NCI-H526 (cell line): ENCODE measurements around the gene TMEM191C.
"Not testable (repeated sequence)": the region's sequence is repeated elsewhere in the genome, so short reads cannot be mapped to it uniquely, and the experiment has no call there.

ENCODE experiments used
- DNase-seq, 2 experiments: peaks; one replicate each; lab custom pipeline; 2025; lab: John Stamatoyannopoulos, UW

Gene TMEM191C

DNA sequence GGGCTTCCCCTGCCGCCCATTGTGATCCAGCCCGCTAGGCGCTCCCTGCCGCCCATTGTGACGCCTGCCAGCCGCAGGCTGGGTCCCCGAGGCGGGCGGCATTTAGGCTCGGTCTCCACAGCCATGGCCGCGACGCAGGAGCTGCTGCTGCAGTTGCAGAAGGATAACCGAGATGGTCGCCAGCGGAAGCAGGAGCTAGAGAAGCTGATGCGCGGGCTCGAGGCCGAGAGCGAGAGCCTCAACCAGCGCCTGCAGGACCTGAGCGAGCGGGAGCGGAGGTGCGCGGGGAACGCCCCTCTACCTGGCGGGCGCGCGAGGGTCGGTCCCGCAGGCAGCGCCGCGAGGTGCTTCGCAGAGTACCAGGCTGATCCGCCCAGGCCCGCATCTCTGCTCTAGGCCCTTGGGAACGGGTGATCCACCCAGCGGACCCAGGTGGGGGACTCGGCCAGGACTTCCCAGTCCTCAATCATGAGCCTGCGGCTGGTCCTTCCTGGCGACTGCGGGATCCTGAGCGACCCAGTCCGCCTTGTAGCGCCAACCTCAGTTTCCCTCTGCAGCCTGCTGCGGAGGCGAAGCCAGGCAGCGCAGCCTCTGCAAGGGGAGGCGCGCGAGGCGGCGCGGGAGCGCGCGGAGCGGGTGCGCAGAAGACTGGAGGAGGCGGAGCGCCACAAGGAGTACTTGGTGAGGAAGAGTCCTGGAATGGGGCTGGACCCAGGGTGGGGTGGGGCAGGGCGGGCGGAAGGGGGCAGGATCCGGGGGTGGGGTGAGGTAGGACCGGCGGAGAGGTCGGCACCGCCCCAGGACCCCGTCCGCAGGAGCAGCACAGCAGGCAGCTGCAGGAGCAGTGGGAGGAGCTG is at the start of gene TMEM191C:
TSS of gene TMEM191C (plus strand) at position 51 of the 857 bp plus-strand sequence. CDS start at position 124, 73 bp downstream.
- DNase-seq = not testable (repeated sequence)

DNA sequence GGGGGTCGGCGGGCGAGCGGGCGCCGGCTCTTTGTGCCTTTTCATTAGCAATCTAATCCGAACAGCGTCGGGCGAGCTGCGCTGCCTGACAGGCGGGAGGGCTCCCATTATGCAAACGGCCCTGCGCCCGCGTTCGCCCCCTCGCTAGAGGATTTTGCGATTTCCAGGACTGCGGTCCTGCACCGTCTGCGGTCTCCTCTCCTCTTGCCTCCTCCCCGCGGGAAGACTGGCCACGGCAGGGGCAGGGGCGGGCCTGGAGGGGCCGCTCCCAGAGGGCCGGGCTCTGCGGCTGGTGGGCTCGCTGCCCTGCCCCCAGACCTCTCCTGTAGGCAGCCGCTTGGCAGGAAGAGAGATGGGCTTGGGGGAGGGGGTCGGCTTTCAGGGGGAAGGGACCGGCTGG is 49.3 kb upstream of the TMEM191C start:
- not testable (repeated sequence) for DNase-seq

DNA sequence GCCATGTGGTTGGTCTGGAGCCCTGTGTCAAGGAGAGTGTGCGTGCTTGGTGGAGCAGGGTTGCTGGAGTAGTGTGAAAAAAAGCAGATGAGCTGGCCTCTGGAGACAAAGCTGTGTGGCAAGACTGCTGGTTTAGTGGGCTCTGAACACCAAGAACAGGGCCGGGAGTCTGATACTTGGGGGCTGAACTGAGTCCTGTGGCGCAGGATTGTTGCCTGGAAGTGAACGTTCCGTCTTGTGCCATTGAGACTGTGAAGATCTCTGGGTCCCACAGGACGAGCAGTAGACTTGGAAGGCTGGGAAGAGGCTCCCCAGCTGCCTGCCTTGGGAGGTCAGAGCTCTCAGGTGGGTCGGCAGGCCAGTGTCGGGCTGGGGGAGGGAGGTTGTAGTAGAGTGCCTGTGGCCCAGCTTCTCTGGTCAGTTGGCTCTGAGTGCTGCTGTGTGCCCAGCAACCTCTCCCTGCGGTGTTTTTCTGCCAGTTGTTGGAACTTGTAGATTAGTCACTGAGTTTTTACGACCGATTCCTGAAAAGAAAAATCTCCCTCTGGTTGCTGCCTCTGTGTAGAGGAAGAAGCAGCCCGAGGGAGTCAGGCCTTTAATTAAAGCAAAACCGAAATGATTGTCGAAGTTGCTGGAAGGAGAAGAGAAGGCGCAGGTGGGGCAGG is 48.1 kb upstream of the TMEM191C start:
- not testable (repeated sequence) for DNase-seq

DNA sequence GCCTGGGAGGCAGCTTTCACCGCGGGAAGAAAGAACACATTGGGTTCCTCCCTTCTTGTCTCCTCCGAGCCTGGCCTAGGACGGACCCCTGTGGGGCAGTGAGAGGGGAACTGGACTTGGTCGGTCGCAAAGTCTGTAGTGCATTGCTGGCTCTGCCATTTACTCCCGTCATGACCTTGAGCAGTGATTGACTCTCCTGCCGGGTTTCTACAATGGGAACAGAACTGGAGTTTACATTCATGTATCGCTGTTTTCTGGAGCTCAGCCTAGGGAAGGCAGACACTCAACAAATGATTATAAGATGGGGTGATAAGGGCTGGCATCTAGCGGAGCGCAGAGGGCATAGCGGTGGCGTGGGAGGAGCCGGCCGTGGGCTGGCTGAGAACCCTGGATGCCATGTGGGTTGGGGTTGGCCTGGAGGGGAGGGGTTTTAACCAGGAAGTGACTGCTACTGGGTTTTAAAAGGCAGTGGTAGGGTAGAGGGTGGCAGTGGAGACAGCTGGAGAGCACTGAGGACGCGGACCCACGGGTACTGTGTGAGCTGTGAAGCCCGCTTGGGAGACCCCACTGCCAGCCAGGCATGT is 46.9 kb upstream of the TMEM191C start:
- DNase-seq = not testable (repeated sequence)

DNA sequence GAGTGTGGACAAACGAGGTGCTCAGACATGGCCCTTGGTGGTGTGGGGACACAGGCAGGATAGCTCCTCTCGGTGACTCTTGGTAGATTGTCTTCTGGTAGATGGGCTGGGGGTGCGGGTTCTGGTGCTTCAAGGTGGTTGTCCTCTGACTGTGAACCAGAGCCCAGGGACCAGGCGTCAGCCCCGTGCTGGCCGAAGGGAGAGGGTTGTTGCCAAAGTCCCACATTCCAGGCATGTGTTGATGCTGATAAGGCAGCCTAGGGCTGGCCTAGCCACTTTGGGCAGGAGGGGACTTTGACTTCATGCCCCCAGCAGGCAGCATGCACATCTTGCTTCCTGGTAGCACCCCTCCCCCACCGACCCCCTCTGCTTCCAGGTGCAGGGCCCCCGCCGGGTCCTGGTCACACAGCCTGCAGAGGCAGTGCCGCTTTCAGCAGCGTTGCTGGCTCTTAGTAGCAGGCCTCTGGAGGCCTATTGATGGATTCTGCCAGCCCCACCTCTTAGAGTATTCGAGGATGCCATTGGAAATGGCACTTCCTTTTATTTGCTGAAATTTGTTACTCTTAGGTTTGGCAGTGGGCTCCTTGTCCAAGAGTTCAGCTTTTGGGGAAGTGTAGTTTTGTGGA is 43.0 kb upstream of the TMEM191C start:
- DNase-seq = not testable (repeated sequence)

DNA sequence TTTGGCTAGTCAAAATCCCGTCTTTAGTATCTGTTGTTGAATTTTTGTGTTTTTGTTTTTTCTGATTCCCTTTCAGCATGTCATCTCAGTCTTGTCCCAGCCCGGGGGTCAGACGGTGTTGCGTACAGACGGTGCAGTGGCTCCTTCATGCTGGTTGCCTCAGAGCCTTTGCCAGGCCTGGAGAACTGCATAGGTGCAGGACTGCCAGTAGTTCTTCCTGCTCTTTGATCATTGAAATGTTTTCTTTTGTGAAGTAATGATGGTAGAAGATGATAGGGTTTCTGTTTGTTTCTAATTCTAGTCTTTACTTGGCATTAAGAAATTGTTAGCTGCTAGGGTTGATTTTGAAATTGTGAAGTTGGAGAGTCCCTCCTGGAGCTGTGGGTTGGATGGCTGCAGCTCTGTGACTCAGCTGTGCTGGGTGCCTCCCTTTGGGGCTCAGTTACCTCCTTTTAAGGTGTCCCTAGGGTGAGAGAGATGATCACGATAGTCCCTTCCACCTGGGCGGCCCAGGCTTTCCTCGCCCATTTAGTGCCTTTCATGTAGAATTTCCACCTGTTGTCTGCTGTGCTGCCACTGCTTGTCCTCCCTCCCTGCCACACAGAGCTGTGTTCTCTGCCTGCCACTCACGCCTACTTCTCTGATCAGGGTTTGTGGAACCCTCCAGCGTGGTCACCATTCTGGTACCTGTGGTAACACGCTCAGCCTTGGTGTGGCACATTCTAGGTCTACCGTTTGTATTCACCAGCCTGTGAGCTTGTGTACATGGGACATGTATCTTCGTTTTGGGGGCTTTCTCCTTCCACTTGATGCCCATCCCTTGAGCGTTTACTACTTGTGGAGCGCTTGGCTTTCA is 32.6 kb upstream of the TMEM191C start:
- DNase-seq = not testable (repeated sequence)

DNA sequence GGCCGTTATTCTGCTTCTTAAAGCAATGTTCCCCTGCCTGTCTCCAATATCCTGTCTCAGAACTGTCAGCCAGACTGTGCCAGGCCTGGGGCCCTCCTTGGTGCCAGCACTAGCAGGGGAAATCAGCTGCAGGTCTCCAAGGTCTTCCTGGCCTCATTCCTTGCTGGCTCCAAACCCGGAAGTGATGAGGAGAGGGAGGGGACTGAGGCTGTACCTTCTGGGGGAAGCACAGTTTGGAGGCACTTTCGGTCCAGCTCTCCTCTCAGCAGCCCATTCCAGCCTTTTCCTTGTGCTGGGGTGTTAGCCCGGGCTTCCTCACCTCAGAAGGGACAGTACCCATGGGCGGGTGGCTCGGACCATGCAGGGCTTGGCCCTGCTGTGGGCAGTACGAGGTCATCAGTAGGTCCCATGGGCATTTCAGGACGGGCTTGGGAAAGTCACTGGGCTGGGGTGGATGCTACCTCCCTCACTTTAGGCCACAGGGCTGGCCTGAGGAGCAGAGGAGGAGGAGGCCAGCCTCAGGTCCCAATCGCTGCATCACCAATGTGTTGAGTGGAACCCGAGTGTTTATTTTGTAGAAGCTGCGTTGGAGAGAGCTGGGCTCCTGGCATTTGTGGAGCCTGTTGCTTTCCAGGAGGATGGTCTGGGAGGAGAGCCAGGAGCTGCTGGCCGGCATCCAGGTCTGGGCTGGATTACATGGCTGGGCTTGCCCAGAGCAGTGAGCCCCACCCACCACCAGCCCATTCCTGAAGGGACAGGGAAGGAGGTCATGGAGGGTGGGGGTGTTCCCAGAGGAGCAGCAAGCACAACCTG is 31.0 kb upstream of the TMEM191C start:
- DNase-seq = not testable (repeated sequence)

DNA sequence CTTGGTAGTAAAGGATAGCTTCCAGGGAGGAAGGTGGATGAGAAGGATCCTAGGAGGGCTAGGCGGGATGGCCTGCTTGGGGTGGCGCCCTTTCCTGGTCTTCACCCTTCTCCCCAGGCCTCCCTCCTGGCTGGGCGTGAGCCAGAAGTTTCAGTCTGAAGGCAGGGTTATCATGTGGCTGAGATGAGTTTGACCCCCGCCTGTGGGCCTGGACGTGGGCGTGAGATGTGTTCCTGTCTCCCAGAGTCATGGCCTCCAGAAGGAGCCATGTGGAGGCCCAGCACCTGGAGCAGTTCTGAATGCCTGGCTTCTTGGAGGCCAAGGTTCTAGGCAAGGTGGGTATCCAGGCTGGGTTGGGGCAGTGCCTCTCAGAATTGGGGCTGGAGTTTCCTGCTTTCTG is 29.2 kb upstream of the TMEM191C start:
- DNase-seq = not testable (repeated sequence)

DNA sequence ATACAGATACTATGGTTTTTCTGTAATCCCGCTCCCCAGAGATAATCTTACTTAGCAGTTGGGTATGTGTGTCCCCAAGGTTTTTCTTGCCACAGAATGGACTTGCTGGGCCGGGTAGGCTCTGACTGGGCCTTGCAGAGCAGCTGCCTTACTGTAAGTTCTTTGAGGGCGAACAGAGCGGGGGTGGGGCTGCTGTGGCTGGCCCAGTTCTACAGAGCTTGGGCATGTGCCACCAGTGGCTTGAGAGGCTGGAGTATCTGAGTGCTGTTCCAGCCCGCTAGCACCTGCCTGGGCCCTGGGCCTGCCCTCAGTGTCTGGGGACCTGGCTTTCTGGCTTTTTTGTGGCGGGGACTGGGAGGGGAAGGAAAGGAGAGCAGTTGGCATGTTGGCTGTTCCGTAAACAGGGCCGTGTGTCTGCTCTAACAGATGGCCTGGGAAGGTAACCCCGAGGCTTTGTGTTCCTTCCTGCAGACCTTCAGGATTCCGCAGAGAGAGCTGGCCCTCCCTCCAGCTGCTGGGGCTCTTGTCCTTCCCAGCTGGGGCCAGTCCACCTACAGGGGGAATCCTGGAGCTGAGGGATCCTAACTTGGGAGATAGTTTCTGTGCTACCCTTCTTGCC is 27.1 kb upstream of the TMEM191C start:
- DNase-seq = not testable (repeated sequence)

DNA sequence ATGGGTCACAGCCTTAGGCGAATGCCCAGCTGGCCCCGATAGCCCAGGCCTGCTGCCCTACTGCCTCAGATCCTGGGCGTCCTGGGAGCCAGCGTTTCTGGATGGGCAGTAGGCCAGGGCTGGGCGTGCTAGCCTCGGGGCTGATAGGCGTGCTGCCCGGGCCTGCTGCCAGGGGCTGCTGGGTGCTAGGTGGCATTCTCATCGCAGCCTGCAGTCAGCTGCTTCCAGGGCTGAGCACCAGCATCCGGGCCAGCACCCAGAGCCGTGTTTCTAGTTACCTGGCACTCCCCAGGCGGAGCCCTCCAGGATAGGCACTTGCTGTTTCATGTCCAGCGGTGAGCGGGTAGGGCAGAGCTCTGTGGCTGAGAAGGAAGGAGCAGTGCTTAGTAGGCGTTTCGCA is 26.5 kb upstream of the TMEM191C start:
- DNase-seq = not testable (repeated sequence)

DNA sequence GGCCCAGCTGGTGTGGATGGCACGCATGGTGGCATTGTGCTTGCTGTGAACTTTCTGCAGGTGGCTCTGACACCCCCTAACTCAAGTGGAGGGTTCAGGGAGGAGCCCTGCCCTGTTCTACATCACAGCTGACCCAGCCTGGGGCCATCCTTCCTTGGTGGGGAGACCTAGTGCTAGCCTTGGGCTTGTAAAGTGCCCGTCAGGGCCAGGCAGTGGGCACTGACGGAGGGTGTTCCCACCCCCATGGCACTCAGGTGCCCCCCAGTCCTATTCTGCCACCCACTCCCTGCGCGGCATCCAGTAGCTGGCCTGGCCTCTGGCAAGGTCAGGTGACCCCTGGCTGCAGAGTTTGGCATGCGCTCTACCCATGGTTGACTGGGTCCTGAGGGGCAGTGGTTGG is 26.0 kb upstream of the TMEM191C start:
- not testable (repeated sequence) for DNase-seq

DNA sequence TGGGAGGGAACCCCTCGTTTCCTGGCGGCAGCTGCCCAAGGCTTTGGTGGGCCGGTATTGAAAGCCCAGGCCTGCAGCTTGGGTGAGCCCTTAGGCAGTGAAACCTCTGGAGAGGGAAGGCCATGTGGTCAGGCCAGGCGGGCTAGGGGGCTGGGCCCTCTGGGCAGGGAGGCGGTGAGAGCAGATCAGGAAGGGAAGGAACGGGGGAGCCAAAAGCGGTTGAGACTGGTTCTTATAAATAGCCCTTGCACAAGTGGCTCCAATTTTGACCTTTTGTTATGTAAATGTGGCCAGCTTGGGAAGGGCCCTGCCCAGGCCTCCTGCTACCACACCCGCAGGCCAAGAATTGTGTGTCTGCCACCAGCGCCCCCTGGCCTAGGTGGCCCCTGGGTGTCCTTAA is 25.1 kb upstream of the TMEM191C start:
- DNase-seq = not testable (repeated sequence)

DNA sequence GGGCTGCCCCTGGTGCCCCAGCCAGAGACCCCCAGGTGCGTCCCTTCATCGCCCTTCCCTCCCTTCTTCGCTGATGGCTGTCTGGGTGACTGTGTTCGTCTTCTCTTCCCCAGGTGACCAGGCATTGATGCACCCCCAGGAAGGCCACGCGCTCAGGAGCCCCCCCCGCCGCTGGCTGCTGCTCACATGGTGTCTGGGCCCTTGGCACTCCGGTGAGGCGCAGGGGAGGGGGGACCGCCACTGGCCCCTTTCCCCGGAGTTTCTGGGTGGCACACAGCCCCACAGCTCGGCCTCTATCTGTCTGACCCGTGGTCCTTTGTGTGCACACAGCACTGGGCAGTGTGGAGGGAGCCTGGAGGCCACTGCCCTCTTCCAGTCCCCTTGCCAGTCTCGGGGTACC is 24.5 kb upstream of the TMEM191C start:
- not testable (repeated sequence) for DNase-seq

DNA sequence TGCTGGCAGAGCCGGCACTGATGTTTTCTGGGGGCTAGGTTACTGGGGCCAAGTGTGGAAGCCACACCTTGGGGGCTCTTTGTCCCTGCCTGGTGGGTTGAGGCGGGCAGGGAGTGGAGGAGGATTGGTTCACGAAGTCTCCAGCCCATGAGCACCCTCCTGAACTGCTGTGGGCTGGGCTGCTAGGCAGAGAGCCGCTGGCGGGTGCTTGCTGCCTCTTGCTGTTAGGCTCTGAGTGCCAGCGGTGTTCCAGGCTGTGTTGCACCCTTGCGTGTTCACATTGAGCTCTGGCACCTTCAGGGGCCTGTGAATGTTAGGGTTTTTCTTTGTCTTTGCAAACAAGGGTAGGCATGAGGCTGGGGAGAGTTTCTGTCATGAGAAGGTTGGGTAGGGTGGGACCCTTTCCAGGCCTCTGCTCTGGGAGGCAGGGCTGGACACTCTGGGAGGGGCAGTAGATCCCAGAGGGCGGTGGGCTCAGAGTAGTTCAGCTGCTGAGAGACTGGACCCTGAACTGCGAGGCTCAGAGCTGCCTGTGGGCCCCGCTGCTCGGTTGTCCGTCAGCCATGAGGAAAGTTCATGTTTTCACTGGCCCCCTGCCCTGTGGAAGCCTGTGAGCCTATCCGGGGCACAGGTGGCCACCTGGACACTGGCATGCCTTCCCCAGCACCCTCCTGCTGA is 24.0 kb upstream of the TMEM191C start:
- no peak for DNase-seq

DNA sequence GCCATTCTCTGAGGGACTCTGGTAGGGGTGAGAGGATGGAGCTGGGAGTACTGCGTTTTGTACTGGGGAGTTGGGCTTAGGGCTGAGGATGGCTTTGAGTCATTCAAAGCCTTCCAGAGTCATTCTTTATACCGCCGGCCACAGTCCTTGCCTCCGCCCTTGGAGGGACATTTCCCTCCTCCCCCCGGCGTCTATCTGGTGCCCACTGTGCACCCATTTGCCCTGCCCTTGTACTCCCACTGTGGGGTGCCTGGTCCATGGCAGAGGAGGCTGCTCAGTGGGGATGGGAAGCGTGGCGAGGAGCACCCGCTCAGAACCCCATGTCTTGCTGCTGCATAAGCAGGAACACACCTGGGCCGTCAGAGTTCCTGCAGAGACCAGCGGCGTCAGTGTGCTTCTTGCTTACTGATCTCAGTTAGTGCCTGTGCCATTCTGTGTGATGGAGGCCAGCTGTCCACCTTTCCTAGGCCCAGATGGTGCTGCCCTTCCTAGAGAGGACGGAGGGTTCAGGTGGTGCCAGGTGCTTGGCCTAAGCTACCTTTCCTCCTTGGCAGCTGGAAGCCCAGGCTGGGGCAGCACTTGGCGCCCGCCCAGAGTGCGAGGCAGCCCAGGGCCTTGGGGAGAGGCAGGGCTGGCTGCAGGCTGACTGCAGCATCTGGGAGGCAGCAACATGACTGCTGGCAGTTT is 23.3 kb upstream of the TMEM191C start:
- no peak for DNase-seq

DNA sequence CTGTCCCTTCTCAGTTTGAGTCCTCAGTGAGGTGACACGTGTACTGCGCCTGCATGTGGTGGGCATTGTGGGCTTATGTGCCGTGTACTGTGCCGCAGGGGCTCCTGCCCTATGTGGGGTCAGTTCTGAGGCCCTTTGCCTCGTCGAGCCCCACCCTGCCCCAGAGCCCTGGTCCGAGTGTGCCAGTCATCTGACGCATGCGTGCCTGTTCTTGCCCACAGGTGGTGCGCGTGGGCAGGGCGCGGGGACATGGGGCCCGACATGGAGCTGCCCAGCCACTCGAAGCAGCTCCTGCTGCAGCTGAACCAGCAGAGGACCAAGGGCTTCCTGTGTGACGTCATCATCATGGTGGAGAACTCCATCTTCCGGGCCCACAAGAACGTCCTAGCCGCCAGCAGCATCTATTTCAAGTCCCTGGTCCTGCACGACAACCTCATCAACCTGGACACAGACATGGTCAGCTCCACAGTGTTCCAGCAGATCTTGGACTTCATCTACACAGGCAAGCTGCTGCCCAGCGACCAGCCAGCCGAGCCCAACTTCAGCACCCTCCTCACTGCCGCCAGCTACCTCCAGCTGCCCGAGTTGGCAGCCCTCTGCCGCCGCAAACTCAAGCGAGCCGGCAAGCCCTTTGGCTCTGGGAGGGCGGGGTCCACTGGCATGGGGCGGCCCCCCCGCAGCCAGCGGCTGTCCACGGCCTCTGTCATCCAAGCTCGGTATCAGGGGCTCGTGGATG is 22.3 kb upstream of the TMEM191C start:
- no peak for DNase-seq

DNA sequence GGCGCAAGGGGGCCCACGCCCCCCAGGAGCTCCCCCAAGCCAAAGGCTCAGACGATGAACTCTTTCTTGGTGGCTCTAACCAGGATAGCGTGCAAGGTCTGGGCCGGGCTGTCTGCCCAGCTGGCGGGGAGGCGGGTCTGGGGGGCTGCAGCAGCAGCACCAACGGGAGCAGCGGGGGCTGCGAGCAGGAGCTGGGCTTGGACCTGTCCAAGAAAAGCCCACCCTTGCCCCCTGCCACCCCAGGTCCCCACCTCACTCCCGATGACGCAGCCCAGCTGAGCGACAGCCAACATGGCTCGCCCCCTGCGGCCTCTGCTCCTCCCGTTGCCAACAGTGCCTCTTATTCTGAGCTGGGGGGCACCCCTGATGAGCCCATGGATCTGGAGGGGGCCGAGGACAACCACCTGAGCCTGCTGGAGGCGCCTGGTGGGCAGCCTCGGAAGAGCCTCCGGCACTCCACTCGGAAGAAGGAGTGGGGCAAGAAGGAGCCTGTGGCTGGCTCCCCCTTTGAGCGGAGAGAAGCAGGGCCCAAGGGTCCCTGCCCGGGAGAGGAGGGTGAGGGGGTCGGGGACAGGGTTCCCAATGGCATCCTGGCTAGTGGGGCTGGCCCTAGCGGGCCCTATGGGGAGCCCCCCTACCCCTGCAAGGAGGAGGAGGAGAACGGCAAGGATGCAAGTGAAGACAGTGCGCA is 21.6 kb upstream of the TMEM191C start:
- DNase-seq = no peak
